Activated T-cell treated with anti-CD3 and anti-CD28 coated beads for 24 hours (primary cell): ENCODE data around the gene SYPL1.
"Not testable (repeated sequence)": the region's sequence is repeated elsewhere in the genome, so short reads cannot be mapped to it uniquely, and the experiment has no call there.

ENCODE experiments used
- DNase-seq: peaks from one replicate; pipeline ENCODE4 v3.0.0-alpha.2; 2020; ENCODE audit warnings: low read depth

The SYPL1 gene

GRCh38 chr7:106112118-106112971, at the start of gene SYPL1:
TSS of gene SYPL1 (minus strand) at chr7:106112312. CDS start at chr7:106112208, 104 bp downstream.
- peak; percentile 87 for DNase-seq

GRCh38 chr7:106155027-106155426, 42.9 kb upstream of the SYPL1 start:
- DNase-seq, result no peak

GRCh38 chr7:106153891-106154449, 41.9 kb upstream of the SYPL1 start:
- peak; percentile 67 for DNase-seq

- DNase-seq, result no peak
Observed at GRCh38 chr7:106152313-106152665, 40.2 kb upstream of the SYPL1 start.

GRCh38 chr7:106151459-106152312, 39.6 kb upstream of the SYPL1 start:
- DNase-seq, result no peak

- no peak for DNase-seq
Observed at GRCh38 chr7:106143711-106144337, 31.7 kb upstream of the SYPL1 start.

- no peak for DNase-seq
Observed at GRCh38 chr7:106142136-106142535, 30.0 kb upstream of the SYPL1 start.

- DNase-seq, result no peak
Observed at GRCh38 chr7:106140406-106141173, 28.5 kb upstream of the SYPL1 start.

- DNase-seq, result no peak
Observed at GRCh38 chr7:106139265-106140251, 27.4 kb upstream of the SYPL1 start.

GRCh38 chr7:106138776-106139175, 26.7 kb upstream of the SYPL1 start:
- no peak for DNase-seq

GRCh38 chr7:106138181-106138580, 26.1 kb upstream of the SYPL1 start:
- DNase-seq, result not testable (repeated sequence)

- no peak for DNase-seq
Observed at GRCh38 chr7:106134241-106134640, 22.1 kb upstream of the SYPL1 start.

GRCh38 chr7:106129291-106129690, 17.2 kb upstream of the SYPL1 start:
- DNase-seq, result no peak

GRCh38 chr7:106128836-106129235, 16.7 kb upstream of the SYPL1 start:
- DNase-seq, result no peak

- DNase-seq, result no peak
Observed at GRCh38 chr7:106127984-106128780, 16.1 kb upstream of the SYPL1 start.

- DNase-seq, result no peak
Observed at GRCh38 chr7:106126170-106126938, 14.2 kb upstream of the SYPL1 start.

- no peak for DNase-seq
Observed at GRCh38 chr7:106125417-106125816, 13.3 kb upstream of the SYPL1 start.

GRCh38 chr7:106124186-106124585, 12.1 kb upstream of the SYPL1 start:
- DNase-seq, result no peak

- no peak for DNase-seq
Observed at GRCh38 chr7:106122713-106123112, 10.6 kb upstream of the SYPL1 start.
